GM19351 (cell line): ENCODE measurements around the gene MTNR1A.
A peak's percentile ranks its signal among the peaks of the same experiment; 100 is the strongest.

Experiments
- ATAC-seq: cut with Tn5 transposase; IDR thresholded peaks from one replicate; pipeline ENCODE4 v1.9.1; 2021; ENCODE audit warnings: mild to moderate bottlenecking, moderate library complexity; ENCODE audit not compliant: unreplicated experiment

Gene MTNR1A

DNA sequence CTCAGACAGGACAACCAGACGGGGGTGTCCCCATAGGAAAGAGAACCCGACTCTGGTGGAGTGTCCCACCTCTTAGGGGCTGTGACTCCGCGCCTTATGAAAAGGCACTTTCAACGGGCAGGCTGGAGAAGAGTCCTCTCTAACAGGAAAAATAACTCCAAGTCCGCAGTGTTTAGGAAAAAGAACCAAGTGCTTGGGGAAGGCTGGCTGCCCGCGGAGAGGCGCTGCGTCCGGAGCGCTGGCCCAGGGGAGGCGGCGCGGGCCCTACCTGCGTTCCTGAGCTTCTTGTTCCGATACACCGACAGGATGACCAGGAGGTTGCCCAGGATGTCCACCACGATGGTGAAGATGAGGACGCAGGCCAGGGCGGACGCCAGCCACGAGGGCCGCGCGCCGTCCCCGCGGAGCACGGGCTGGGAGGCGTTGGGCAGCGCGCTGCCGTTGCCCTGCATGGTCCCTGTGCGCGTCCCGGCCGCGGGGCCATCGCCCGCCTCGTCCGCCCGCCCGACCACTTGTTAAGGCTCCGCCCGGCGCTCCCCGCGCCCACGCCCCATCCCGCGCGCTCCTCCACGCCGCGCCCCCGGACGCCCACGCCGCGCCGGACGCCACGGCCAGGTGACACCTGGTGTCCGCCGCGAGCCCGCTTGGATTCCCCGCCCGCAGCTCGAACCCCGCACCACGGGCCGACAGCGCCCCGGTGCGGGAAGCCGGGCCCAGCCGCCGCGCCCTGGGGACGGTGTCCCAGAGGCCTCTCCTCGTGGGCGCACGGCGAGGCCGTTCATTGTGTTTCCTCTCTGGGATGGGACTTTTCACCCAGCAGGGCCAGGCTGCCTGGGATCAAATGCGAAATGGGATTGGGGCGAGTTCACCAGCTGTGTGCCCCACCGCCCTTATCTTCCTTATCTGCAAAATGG lies at the start of gene MTNR1A:
Gene MTNR1A (minus strand): TSS at position 654 of the 914 bp plus-strand sequence. CDS start 202 bp downstream, at position 452.
- no peak for ATAC-seq

DNA sequence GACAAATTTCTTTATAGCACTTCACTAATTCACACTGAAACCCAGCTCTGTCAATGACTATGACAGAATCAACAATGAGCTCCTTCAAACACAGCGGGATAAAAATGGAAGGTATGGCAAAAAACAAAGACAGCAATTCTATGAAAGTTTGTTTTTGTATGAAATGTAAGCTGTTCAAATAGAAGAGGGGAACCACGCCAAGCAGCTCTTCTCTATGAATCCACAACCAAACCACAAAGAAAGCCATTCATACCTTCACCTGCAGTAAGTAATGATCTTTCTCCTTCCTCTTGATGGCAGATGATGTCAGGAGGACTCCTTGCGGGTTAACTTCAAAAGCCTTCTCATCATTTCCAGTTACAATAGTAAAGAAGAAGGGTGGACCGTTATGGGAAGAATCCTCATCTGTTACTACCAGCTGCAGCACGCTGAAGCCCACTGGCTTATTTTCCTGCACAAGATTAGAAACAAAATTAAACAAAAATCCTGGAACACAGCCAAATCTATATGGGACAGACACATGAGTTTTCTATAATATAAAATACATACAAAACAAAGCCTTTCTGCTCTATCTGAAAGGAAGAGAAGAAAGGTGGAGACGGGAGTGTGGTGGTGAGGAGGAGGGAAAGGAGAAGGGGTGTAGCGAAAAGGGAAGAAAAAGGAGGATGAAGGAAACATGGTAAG lies 48.9 kb upstream of the MTNR1A start:
- no peak for ATAC-seq

DNA sequence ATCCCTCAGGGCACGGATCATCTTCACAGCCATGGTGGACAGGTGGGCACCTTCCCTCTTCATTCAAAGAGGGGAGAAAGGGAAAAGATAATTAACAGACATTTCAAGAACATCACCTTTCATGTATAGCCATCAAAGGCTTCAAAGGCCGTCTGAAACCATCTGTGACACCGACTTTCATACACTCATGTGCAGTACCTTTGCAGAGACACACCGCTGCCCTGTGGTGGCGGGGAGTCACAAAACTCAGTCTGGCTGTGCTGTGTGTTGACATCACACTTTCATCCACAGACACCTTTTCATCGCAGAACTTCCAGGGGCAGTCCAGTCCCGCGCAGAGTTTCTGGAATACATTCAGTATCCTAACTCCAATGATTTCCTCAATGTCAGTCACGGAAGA lies 47.6 kb upstream of the MTNR1A start:
- no peak for ATAC-seq

GRCh38 chr4:186599483-186599882 lies 44.1 kb upstream of the MTNR1A start:
- ATAC-seq, result no peak

- ATAC-seq, result no peak
Measured at GRCh38 chr4:186598686-186599085, 43.3 kb upstream of the MTNR1A start.

DNA sequence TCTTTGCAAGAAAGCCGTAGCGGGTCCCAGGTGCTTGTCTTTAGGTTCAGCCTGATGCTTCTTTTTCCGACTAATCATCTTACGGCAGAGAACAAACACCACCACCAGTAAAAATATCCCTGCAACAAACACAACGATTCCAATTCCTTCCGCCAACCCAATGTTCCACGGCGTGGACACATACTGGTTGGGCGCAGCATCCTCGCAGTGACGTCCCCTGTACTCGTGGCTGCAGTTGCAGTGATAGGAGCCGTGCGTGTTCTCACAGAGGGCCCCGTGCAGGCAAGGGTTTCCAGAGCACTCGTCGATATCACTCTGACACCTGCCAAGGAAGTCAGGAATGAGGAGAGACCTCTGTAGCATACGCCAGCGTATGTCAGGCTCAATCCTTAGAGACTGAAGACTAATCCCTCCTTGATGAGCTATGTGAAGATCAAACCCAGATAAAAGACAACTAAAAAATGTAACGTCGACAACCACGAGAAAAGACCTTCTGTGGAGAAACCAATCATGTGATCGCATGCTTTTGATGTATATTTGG lies 41.6 kb upstream of the MTNR1A start:
- no peak for ATAC-seq

DNA sequence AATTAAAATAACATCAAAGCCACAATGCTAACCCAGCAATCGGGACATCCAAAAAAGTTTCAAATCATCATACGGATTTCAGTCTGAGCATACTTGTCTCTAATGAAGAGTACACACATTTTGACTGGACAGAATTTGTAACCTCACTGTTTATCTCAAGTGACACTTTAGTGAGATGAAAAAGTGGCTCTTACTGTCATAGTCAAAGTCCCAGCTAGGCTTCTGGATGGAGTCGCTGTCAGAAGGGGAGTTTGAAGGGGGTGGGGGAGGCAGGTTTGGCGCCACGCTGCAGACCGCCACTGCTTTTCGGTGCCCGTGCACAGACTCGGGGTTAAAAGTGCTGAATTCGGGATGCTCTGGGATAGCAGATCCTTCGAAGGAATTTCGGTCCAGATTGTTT lies 41.0 kb upstream of the MTNR1A start:
- no peak for ATAC-seq

DNA sequence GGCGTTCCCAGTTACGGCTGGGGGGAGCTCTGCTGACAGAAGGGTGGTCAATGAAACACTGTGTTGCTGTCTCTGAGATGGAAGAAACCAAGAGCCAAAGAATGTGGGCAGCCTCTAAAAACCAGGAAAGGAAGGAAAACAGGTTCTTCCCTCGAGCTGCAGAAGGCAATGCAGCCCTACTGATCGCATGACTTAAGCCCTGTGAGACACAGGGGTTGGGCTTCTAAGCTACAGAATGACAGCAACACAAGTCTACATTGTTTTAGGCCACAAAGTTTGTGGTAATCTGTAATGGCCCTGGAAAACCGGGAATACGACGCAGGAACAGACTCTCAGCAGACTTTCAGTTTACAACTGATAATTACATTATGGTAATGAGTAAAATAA lies 38.2 kb upstream of the MTNR1A start:
- ATAC-seq, result no peak

DNA sequence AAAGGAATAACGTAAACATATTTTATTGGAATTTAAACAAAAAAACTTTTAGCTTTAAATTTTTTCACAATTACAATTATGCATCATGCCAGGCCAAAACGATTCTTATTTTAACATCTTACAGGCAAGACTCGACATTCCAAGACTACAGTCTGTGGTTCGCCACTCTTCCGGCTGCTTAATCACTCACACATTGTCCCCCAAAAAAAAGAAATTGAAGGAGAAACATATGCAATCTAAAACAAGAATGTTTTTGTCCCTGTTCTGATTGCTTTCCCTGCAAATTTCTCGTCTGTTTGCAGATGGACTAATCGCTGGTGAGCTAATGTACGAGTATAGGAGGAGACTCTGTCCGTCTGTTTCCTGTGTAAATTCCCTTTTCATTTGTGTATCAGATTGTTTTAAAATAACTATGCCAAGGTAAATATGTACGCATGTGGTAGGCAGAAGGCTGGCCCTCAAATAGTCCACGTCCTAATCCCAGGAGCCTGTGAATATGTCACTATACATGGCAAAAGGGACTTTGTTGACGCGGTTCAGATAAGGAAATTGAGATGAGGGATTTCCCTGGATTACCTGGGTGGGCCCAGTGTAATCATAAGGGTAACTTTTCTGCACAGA lies 37.7 kb upstream of the MTNR1A start:
- ATAC-seq, result no peak

DNA sequence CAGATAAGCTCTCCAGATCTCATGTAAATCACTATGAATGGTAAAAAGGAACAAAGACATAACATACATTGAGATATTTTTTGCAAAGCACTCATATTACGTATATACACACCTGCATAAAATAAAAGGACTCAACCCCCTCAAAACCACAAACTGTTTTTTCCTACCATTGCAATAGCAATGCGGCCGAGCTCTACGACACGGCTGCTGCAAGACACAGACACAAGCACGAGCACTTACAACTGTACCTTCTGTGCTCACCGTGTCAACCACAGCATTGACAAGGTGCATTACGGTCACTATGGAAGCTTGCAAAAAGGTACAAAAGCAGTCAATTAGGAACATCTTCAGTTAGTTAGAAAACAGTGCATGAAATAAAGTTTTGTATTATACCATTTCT lies 37.1 kb upstream of the MTNR1A start:
- no peak for ATAC-seq

GRCh38 chr4:186591651-186592050 lies 36.3 kb upstream of the MTNR1A start:
- ATAC-seq, result no peak

DNA sequence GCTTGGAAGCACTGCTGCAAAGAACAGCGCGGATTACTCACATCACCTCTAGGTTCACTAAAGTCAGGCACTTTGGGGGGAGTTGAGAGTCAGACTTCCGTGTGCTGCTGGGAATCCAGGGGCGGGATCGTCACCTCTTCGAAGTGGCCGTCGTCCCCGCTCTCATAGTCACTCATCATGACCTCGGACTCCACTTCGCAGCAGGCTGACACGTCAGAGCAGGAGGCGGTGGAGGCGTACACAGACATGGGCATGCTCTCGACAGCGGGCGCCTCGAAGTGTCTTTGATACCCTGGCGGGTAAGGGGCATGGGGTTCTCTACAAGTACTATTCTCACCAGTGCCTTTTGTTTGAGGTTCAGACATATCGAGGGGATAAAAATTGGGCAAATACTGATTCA lies 33.1 kb upstream of the MTNR1A start:
- ATAC-seq, result no peak

DNA sequence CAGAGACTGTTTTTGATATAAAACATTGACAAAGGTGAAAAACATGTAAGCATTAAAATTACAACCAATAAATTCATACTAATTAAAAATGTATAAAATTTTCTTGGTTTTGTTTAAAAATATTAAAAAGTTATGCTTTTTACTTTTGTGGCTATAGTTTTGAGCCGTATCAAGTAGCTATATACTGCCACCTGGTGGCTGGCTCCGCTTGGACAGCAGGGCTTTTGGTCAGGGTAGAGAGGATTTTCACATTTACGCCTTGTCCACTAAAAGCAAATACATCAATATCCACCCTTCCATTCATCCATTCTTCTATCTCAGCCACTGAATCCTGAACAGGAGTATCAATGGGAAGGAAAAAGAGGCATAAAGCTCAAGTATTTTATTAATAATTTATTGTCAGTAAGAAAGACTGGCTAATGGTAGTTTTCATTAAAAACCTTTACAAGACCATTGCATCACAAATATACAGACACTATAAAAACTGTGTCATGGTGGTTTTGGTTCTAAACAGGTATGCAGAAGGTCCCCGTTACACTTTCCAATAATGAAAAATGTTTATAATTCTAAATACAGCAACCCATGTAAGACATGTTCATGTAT lies 32.1 kb upstream of the MTNR1A start:
- ATAC-seq, result peak; percentile 80

GRCh38 chr4:186586205-186586604 lies 30.8 kb upstream of the MTNR1A start:
- no peak for ATAC-seq

- no peak for ATAC-seq
Measured at GRCh38 chr4:186584912-186585311, 29.5 kb upstream of the MTNR1A start.

- ATAC-seq, result no peak
Measured at GRCh38 chr4:186581421-186581820, 26.1 kb upstream of the MTNR1A start.

- ATAC-seq, result no peak
Measured at GRCh38 chr4:186580669-186581068, 25.3 kb upstream of the MTNR1A start.

DNA sequence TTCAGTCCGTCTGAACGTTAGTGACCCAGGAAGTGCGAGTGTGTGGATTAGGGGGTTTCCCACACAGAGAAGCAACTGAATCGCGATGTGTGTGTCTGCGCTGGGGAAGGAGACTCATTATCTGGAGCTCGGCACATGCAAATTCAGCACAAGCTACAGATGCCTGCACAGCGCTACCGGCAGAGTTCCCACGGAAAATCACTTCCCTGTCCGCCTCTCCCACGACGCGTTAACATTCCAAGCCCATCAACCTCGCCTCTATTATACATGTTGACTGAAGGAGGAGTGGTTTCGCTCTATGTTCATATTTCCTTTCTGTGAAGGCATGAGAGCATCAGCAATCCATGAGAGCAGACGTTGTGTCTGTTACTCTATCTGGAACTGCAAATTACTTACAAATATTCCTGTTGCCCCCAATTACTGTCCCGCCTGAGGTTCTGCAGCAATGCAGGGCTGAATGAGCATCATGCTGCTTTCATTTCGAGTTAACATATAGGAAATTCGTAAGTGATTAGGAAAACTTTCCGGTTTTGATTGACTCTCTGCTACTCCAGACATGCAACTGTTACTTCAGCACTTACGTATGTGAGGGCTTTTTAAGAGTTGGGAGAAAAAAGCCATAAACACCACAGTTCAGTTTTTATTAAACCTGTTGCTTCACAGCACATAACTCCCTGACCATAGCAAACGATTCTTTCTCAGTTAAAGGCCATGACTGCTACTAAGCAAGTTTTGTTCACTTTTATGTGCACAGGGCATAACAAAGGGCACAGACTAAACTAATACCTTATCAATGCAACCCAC lies 15.0 kb upstream of the MTNR1A start:
- ATAC-seq, result no peak

DNA sequence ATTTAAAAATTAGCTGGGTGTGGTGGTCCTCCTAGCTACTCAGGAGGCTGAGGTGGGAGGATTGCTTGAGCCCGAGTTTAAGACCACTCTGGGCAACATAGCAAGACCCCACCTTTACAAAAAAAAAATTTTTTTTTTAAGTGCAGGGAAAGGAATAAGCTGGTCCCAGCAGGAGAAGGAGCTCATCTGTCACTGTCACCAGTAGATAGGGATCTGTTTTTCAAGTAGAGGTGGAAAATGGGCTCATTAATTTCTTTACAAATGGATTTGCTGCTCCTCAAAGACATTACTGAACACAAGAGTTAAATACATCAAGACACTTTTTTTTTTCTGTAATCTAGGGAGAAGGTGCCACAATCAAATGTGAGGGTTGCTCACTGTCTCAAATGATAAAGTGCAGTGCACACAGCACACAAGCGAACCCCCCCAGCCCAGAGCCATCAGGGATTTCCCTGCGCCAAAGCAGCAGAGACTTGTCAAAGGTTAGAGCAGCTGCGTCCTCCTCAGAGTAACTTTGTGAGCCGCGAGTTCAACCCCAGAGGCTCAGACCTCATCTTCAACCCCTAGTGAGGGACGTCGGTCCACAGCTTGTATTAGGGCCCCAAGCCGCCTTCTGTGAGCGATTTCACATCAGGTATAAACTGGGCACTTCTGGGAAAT lies 14.3 kb upstream of the MTNR1A start:
- ATAC-seq, result no peak

- no peak for ATAC-seq
Measured at GRCh38 chr4:186566068-186566467, 10.7 kb upstream of the MTNR1A start.
